GM19099 (cell line): ENCODE results near the gene GBGT1.

Experiments used
- POLR2A ChIP-seq: IDR thresholded peaks from 3 replicates; pipeline ENCODE4 v1.6.1; 2011; ENCODE audit warnings: low read depth; ENCODE audit not compliant: insufficient read length; ENCODE audit errors: extremely low read depth

GBGT1 gene

DNA sequence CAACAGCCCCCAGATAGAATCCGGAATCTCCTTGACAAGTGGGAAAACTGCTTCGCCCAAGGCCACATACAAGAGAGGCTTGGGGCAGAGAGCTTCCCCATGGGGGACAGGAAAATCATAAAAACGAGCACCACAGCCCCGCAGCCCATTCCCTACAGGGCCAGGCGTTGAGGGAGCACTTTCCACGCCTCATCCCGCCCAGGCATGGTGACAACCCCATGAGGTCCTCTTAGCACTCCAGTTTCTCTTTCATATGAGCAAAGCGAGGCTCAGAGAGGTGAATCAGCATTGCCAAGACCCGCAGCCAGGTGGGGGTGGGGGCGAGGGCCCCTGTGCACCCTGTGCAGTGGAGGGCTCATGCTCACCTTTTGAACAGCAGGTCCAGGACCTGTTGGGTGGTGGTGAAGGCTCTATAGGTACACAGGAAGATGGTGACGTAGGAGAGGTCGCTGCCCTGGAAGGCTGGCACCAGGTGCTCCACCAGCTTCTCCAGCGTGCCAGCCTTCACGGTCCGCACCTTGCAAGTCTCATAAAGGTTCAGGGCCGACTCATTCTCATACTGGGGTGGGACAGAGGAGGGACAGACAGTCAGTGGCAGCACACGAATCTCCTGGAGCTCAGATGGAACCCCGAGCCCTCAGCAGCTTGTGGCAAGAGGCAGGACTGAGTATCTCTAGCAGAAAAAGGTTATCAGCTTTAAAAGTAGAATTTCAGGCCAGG, 53.6 kb downstream of the GBGT1 start:
- TF ChIP-seq POLR2A = no peak

DNA sequence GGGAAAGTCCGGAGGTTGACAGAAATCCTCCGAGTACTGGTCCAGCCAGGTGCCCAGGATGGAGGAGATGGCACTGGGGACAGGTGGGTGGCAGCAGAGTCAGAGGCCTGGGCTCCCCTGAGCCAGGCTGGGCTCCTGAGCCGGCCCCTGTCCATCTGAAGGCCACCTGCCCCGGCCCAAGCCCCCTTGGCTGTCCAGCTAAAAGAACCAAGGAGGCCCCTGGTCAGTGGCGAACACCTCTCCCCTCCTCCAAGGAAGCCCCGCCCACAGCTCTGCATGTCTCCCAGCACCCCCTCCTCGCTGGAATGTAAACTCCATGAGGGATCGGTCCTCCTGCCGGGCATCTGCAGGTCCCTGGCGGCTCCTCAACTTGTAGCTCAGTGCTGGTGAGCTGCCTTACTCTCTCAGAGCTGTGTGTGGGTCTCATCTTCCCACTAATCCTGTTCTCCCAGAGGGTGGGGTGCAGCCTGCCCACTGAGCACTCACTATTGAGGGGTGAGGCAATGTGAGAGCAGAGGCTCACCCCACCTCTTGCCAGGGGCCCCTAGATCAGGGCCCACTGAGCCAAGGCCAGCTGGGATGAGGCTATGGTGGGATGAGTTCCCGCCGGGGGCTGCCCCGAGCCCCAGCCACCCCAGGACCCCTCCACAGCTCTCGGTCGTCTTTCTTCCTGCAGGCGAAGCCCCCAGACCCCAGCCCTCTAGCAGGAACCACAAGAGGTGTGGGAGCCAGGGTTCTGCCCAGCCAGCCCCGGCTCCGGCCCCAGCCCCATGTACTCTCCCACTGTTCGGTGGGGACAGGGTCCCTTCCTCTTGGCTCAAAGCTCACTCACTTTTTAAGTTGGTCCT, 54.7 kb downstream of the GBGT1 start:
- no peak for TF ChIP-seq POLR2A

DNA sequence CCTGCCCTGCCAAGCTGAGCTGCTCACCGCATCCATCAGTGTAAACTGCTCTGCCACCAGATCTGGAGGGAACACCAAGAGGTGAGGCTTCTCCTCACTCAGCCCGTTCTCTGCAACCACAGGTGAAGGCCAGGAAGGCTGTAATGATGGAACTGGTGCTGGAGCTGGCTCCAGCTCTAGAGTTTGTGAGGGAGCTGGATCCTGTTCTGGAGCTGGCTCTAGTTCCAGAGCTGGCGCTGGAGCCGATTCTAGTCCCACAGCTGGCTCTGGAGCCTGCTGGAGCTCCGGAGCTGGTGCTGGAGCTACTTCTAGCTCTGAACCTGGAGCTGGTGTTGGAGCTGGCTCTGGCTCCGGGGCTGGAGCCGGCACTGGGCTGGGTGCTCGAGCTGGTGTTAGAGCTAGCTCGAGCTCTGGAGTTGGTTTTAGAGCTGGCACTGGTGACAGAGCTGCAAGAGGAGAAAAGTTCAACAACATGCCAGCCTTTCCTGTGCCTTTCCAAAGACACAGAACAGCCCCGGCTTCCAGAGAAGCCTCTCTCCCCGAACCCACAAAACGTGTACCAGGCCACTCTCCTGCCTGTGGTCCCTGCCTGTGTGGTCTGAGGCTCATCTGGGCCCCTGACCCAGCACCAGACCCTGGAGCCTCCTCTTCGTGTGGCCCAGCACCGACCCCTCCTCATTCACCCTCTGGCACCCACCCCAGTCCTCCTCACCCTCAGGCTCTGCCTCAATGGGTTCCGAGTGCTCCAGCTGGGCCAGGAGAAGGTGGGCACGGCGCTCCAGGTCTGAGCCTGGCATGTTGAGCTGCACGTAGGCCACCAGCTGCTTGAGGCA, 55.5 kb downstream of the GBGT1 start:
- no peak for TF ChIP-seq POLR2A

DNA sequence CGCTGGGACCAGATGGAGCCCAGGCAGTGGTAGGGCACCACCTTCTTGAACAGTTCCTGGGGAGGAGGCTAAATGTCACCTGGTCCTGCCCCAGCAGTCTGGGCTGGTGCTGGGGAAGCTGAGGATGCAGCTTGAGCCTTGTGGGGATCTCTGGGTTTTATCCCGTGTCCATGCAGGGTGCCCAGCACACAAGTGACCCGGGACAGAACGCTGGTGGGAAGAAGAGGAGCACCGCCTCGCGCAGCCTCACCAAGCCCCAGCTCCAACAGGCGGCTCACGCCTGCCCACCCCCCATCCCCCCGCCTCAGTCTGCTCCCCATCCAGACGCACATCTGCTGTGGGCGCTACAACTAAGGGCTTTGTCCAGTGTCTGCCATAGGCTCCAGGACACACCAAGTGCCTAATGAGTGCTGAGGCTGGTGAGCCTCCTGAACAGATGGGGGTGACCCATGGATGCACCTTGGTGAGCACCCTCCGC, 56.4 kb downstream of the GBGT1 start:
- TF ChIP-seq POLR2A = no peak

DNA sequence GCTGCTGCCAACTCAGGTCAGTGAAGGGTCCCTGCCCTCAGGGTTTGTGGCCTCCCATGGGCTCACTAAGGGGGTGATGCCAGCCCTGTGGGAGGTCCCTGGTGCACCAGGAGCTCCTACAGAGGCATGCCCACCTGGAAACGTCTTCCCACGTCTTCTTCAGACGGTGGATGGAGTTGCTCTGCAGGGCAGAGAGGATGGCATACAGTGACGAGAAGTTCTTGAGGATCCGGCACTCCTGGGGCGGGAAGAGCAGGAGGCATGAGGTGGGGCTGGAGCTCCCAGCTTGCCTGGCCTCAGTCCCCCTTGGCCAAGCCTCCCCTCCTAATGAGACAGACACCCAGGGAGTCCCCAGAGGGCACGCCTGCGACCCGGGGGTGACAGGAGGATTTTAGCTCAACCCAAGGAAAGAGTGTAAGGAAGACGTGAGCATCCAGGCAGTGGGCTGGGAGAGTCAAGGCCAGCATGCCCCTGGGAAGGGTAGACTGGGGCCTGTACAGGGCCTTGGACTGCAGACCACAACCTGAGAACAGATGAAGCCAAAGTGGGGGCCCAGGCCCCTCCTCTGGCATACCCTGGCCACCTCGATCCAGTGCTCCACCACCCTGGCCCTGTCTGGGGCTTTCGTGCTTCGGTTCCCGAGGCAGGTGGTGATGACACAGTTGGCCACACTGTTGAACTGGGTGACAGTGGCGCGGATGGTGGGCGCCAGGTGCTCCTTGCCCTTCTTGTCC, 57.0 kb downstream of the GBGT1 start:
- no peak for TF ChIP-seq POLR2A

DNA sequence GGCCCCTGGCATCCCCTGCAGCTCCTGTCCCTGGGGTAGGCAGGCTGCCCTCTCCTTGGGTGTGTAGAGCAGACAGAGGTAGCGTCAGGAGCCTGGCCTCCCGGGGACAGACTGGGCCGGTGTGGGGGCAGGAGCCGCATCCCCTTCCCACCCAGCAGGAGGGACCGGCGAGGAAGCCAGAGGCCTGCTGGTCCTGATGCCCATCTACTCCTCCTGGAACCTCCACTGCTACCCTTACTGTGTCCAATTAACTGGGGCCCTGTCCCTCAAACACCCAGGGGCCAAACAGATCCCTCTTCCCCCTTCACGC, 58.3 kb downstream of the GBGT1 start:
- TF ChIP-seq POLR2A = no peak

DNA sequence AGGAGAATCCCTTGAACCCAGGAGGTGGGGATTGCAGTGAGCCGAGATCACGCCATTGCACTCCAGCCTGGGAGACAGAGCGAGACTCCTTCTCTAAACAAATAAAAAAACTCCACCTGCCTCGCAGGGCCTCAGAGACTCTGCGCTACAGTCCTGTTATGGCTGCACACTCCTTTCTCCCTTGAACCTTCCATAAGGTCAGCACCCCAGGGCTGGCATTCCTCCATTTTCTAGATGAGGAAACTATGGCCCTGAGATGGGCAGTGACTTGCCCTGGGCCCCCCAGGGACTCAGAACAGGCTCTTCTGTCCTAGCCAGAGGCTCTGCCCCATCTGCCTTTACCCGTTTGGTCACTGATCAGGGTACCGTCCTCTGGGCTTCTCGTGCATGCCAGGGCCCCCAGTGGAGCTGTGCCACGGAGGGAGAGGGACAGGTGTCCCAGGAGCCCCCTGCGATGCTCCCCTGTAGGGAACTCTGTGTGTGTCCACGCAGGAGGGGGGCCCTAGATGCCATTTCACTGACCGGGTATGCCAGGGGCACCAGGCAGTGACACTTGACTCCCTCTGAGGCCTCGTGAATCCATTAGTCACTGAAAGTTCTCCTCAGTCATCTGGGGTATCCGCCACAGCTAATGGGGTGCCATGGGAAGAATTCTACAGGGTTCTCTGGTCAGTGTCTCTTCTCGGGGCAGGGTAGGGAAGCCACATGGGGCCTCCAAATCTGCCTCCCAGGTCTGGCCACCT, 58.8 kb downstream of the GBGT1 start:
- no peak for TF ChIP-seq POLR2A

DNA sequence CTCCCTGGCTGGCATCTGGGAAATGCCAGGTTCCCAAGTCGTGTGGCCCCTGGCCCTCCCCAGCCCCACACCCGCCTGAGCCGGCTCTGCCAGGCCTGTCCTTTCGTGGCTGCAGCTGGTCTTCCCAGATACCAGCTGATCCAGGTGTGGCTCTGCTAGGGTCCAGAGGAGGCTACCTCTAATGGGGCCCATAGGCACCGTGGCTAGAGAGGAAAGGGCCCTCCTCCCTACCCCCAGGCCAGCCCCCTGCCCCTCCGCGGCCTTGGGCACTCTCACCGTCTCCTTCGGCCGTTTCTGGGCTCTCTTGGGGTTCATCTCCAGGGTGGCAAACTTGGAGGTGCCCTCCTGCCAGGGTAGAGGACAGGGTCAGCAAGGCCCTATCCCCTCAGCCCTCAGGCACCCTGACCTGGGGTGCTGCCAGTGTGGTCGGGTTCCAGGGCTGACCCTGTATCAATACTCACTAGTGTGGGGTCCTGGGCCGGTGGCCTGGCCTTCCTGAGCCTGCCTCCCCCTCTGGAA, 59.7 kb downstream of the GBGT1 start:
- TF ChIP-seq POLR2A = no peak

DNA sequence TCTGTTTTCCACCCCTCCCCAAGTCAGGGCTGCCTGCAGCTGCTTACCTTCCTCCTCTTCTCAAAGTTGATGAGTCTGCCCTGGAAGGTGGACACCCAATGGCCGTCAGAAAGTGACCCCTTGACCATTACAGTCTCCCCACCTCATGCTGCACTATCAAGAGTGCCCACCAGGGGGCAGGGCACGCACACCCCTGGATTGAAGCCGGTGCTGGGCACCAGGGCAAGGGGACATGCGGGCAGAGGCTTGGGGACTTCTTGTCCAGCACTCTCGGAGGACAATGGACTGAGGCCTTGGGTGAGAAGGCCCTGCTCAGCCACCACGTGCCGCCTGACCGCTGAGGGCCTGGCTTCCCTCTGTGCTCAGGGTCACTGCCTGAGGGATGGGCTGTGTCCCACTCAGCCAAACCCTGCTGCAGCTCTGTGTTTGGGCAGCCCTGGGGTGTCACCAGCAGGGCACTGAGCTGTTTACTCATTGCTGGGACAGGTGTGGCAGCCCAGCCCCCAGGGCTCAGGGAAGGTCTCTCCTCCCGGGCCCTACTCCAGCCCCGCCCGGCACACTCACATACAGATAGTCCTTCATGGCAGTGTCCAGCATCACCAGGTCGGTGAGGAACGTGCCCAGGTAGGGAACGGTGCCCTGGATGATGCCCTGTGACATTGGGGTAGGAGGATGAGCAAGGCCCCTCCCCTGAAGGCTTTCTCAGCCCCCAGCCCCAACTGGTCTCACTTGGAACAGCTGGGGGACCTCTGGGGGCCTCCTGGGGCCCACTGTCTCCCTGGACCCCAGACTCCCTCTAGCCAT, 60.3 kb downstream of the GBGT1 start:
- TF ChIP-seq POLR2A = no peak
